T-helper 2 cell treated with Interferon-gamma antibody and Interleukin-4, amounts not matched to agents 100 ng/mL and 5 ng/mL, for 36 hours (primary cell): Measurements from ENCODE around the gene DNAJB6. TPM values are rescaled to one million over a fixed set of nuclear protein-coding genes. Genes with fewer than 3 reads are reported as not detected.

Source experiments
- intact Hi-C: fragments of 100-400 bp; cut with micrococcal nuclease; formaldehyde crosslinking; loops from one replicate; pipeline ENCODE4 v1.15.1; 2023
- total RNA-seq: library from RNA; stranded (reverse); gene quantifications from 2 replicates; pipeline ENCODE4 v1.2.3, GENCODE V29; 2022

The DNAJB6 gene
- total RNA-seq, 1 donor from 2014 or later: 88.5 TPM

- intact Hi-C loops: no loop called here
Measured at GRCh38 chr7:157362729-157363128, 25.9 kb downstream of the DNAJB6 start.

GRCh38 chr7:157366722-157367121 is 29.9 kb downstream of the DNAJB6 start:
- intact Hi-C loops: no loop called here

DNA sequence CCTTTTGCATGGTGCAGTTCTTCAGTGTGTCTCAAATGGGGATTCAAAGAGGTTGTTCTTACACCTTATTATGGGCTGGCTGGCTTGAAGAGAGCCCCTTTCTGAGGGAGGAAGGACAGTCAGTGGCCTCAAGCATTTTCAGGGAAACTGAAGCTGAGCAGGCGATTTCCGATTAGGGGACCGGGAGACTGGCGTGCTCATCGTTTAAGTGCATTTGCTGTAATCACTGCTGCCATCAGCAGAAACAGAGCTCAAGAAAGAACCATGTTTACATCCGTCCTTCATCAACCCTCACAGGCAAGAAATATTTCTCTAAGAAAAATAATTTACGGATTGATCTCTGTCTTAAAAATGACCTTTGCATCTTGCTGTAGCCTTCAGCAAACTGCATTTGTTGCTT is 32.2 kb downstream of the DNAJB6 start:
- intact Hi-C loops: no loop called here

GRCh38 chr7:157370742-157371141 is 33.9 kb downstream of the DNAJB6 start:
- intact Hi-C loops: no loop called here

- intact Hi-C loops: no loop called here
Measured at GRCh38 chr7:157371296-157371695, 34.5 kb downstream of the DNAJB6 start.

DNA sequence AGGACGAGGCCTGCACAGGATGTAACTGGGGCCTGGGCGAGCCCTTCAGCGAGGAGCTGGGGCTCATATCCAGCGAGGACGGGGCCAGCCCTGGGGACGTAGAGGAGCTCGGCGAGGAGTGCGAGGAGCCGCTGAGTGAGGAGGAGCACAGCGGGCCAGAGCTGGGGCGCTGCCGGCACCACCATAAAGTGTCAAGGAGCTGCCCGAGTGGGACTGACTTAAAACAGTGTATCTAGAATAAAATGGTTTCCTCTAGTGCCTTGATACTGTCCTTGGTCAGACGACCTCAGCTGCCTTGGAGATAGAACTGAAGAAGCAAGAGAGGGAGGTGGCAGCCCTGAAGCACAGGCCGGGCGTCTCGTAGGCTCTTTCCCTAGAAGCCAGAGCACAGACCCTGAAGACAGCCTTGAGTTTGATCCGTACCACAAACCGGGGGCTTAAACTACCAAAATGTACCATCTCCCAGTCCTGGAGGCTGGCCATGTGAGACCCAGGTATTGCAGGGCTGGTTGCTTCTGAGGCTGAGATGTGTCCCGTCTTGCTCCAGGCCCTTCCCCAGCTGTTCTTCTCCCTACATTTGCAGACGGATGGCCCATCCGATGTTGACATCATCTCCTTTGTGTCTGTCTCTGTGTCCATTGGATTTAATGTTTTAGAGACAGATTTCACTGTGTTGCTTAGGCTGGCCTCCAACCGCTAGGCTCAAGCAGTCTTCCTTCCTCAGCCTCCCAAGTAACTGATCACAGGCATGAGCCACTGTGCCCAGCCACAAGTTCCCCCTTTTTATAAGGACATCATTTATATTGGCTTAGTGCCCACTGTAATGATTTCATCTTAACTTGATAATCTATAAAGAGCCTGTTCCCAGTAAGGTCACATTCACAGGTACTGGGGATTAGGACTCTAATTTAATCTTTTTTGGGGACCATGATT is 35.8 kb downstream of the DNAJB6 start:
- intact Hi-C loops: no loop called here

- intact Hi-C loops: no loop called here
Measured at GRCh38 chr7:157373493-157373892, 36.7 kb downstream of the DNAJB6 start.

DNA sequence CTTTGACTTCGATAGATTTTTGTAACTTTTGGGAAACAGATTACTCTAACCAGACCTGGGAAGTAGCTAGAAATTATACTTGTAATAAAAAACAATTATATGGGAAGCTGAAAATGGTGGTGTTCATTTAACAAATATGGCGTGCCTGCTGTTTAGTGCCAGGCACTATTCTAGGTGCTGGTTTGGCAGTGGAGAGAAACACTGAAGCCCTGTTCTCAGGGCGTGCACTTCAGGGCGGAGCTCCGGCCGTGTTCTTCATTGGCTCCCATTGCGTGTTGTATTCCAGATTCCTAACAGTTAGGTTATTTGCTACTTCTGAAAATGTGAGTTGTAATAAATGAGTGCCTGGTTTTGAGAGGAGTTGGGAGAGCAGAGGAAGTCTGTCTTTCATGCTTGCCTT is 38.6 kb downstream of the DNAJB6 start:
- intact Hi-C loops: no loop called here

DNA sequence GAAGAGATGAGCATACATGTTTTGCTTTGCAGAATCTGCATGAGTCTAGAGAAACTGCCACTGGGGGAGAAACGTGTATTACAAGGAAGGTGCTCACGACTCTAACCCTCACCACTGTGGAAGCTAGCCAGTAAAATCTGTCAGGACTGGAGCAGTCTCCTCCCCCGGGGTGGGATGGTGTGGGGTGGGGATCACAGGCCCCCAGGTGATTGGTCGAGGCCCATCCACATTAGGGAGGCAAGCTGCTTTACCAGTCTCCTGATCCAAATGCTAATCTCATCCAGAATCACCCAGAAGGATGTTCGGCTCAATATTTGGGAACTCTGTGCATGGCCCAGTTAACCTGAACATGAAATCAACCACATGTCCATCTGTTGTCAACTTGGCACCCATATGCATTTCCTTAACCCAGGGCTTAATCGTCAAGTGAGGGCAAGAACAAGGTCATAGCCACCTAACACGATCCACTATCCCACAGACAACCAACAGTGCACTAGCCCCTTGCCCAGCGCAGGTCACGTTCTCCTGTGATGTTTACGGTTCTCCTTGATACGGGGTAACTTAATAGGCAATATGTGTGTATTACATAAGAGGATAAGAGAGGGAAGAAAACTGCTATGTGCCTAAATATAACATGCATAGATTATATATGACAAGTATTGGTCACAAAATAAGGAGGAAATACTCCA is 40.8 kb downstream of the DNAJB6 start:
- intact Hi-C loops: no loop called here

DNA sequence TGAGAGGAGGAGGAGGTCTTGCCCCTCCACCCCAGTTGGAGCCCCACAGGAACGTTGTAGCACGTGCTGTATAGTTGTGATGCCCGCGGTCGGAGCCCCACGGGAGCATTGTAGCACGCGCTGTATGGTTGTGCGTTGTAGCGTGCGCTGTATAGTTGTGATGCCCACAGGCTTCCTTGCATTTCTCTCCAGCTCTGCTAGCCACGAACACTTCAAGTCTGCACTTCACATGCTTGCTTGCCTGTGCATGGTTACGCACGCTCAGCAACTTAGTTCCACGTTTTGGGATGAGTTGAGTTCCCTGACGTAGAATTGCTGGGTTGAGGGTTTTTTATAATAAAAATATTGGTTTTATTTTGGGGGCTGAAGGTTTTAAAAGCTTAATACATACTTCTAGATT is 41.6 kb downstream of the DNAJB6 start:
- intact Hi-C loops: no loop called here

DNA sequence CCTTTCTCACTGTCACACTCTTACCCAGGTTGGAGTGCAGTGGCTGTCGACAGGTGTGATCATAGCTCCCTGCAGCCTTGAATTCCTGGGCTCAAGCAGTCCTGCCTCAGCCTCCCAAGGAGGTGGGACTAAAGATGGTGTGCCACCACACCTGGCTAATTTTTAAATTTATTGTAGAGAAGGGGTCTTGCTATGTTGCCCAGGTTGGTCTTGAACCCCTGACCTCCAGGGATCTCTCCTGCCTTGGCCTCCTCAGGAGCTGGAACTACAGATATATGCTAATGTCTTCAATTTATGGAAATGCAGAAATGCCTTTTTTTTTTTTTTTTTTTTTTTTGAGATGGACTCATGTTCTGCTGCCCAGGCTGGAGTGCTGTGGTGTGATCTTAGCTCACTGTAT is 42.7 kb downstream of the DNAJB6 start:
- intact Hi-C loops: no loop called here

GRCh38 chr7:157380416-157380815 is 43.6 kb downstream of the DNAJB6 start:
- intact Hi-C loops: loop anchor here (10.0 kb wide), 1 partner anchor 246 kb away; the partner anchor contains the start of gene UBE3C

DNA sequence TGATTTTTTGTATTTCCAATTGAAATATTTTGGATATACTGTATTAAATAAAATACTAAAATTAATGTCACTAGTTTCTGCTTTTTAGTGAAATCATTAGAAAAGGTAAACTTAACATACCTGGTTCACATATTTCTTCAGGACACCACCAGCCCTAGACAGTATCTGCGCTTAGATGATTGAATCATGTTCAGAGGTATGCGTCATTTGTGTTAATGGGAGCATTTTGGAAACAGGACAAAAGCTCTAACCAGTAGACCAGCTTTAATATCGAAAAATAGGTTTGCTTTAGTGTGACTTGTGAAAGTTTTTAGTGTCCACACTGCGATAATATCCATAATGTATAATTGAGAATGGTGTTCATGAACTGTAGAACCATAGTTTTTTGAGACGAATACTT is 47.1 kb downstream of the DNAJB6 start:
- intact Hi-C loops: loop anchor here (10.0 kb wide), 1 partner anchor 249 kb away; the partner anchor contains the start of gene UBE3C

GRCh38 chr7:157384301-157384700 is 47.5 kb downstream of the DNAJB6 start:
- intact Hi-C loops: loop anchor here (10.0 kb wide), 1 partner anchor 250 kb away; the partner anchor contains the start of gene UBE3C

GRCh38 chr7:157386979-157387800 is 50.4 kb downstream of the DNAJB6 start:
- intact Hi-C loops: loop anchor here (1.0 to 10.0 kb wide), 2 partner anchors 47 to 252 kb away; partner anchors contain the start of gene UBE3C

DNA sequence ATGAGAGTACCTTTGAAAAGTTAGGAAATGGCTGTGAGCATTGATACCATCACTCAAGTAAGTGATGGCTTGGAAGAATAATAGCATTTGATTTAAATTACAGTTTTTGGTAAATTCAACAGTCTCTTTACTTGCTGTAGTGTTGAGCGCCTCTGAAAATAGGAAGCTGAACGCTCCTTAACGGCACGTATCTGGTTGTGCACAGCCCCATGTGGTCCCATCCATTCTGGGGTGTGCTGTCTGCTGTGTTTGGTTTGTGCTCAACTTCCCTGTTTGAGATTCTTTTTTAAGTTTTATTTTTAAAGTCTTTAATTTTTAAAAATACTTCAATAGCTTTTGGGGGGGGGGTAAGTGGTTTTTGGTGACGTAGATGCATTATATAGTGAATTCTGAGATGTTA is 51.5 kb downstream of the DNAJB6 start:
- intact Hi-C loops: loop anchor here (10.0 kb wide), 1 partner anchor 254 kb away; the partner anchor contains the start of gene UBE3C

GRCh38 chr7:157389951-157390730 is 53.3 kb downstream of the DNAJB6 start:
- intact Hi-C loops: loop anchor here (10.0 kb wide), 1 partner anchor 255 kb away; the partner anchor contains the start of gene UBE3C

DNA sequence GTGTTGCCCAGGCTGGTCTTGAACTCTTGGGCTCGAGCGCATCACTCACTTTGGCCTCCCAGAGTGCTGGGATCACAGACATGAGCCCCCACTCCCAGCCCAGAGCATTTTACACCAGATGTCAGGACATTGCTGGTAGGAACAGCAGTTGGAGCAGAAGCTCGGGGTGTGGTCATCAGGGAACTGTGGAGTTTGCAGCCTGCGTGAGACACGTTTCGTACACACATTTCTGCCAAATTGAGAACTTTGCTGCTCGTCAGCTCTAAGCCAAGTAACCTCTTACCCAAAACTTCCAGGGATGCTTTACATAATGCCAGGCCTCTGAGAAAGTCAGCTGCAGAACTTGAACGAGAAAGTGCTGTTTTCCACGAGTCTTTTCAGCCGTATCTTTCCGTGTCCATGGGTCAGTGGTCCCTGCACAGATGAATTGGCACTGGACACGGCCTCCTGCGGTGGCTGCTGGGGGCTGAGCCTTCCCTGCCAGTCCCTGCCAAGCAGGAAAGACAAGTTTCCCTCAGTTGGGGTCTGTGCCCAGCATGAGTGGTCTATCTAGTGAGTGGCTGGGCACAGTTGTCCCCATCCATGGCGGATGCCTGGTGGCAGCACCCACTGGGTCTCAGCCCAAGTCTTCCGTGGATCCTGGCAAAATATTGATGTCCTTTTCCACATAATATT is 54.4 kb downstream of the DNAJB6 start:
- intact Hi-C loops: no loop called here

DNA sequence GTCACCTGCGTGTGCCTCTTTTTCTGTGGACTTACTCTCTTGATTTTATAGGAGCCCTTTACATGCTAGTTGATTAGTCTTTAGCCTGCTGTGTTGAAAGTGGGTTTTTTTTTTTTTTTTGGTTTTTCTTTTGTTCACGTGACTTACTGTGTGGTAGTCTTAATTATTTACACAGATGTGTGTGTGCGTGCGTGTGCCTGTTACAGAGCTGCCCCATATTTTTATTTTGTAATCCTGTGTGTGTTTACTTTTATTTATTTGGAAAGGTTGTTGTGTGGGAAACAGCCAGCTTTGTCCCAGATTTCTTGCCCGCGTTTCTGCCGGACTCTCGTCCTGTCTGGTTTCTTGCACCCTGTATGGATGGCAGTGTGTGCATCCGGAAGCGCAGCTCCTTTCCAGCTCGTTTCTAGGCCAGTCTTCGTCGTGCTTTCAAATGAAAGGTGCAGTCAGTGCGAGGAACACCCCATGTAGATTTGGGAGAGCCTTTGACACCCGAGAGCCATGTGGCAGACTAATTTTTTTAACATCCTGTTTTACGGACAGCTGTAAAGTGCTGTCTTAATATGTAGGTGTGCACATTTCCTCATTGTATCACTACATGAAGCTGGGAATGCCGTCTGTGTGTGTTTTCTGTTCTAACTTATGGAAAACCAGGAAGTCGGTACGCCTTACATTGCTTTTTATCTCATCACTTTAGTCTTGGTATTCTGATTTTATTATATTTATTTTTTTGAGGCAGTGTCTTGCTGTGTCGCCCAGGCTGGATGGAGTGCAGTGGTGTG is 55.6 kb downstream of the DNAJB6 start:
- intact Hi-C loops: no loop called here
